OCI-LY1 (cell line): Measurements from ENCODE around the gene VPS11.

Source experiments
- H2AFZ ChIP-seq: fragments of 200-600 bp; sonication (generic), shearing (Covaris generic); 2 replicates; pipeline ENCODE4 v1.6.0; 2014; ENCODE audit warnings: antibody characterized with exemption, mild to moderate bottlenecking, low read length
- H3F3A ChIP-seq: fragments of 200-600 bp; sonication (generic), shearing (Covaris generic); 2 replicates; pipeline ENCODE4 v1.6.0; 2014; ENCODE audit warnings: mild to moderate bottlenecking, antibody characterized with exemption, low read length, moderate library complexity; ENCODE audit not compliant: insufficient read depth
- H3K27ac ChIP-seq: fragments of 200-600 bp; sonication (generic); 2 replicates; pipeline ENCODE4 v1.5.1; 2014; ENCODE audit warnings: low read length, mixed run types, mild to moderate bottlenecking, low read depth; ENCODE audit not compliant: poor library complexity, severe bottlenecking
- H3K27me3 ChIP-seq: fragments of 200-600 bp; sonication (generic); 2 replicates; pipeline ENCODE4 v1.6.0; 2014; ENCODE audit warnings: antibody characterized with exemption, mild to moderate bottlenecking, low read length, moderate library complexity; ENCODE audit not compliant: insufficient read depth
- H3K36me3 ChIP-seq: fragments of 200-600 bp; sonication (generic); 2 replicates; pipeline ENCODE4 v1.6.1; 2014; ENCODE audit warnings: mild to moderate bottlenecking, antibody characterized with exemption, low read length, moderate library complexity, mixed read lengths; ENCODE audit not compliant: insufficient read depth
- H3K4me1 ChIP-seq: fragments of 200-600 bp; sonication (generic); 2 replicates; pipeline ENCODE4 v1.5.1; 2014; ENCODE audit warnings: mild to moderate bottlenecking, low read length, moderate library complexity; ENCODE audit not compliant: insufficient read depth, severe bottlenecking
- H3K4me2 ChIP-seq: fragments of 200-600 bp; sonication (generic), shearing (Covaris generic); 2 replicates; pipeline ENCODE4 v1.6.1; 2014; ENCODE audit warnings: low read length
- H3K4me3 ChIP-seq: fragments of 200-600 bp; sonication (generic); 2 replicates; pipeline ENCODE4 v1.5.1; 2014; ENCODE audit warnings: low read length, low read depth, mild to moderate bottlenecking, mixed read lengths; ENCODE audit not compliant: poor library complexity, severe bottlenecking
- H3K79me2 ChIP-seq: fragments of 200-600 bp; shearing (Covaris generic); 2 replicates; pipeline ENCODE4 v1.6.1; 2016; ENCODE audit warnings: mixed run types, low read length, mixed read lengths; ENCODE audit not compliant: insufficient read depth
- H3K9ac ChIP-seq: fragments of 200-600 bp; sonication (generic), shearing (Covaris generic); 2 replicates; pipeline ENCODE4 v1.6.1; 2014; ENCODE audit warnings: mild to moderate bottlenecking, low read length, mixed read lengths
- H3K9me2 ChIP-seq: fragments of 200-600 bp; sonication (generic), shearing (Covaris generic); 2 replicates; pipeline ENCODE4 v1.6.1; 2014; ENCODE audit warnings: low read depth, mild to moderate bottlenecking, low read length, mixed read lengths
- H3K9me3 ChIP-seq: fragments of 200-600 bp; shearing (Covaris generic); 2 replicates; pipeline ENCODE4 v1.6.1; 2014; ENCODE audit warnings: low read length, mixed read lengths
- H4K20me1 ChIP-seq: fragments of 200-600 bp; sonication (generic), shearing (Covaris generic); 2 replicates; pipeline ENCODE4 v1.6.0; 2016; ENCODE audit warnings: mild to moderate bottlenecking, low read length; ENCODE audit not compliant: insufficient read depth
- CTCF ChIP-seq: fragments of 200-600 bp; sonication (generic), shearing (Covaris generic); IDR thresholded peaks from 2 replicates; pipeline ENCODE4 v1.5.1; 2017; ENCODE audit warnings: mild to moderate bottlenecking, antibody characterized with exemption, low read length, moderate library complexity, mixed read lengths
- EZH2 ChIP-seq: fragments of 200-600 bp; sonication (generic), shearing (Covaris generic); IDR thresholded peaks from 2 replicates; pipeline ENCODE4 v1.8.0; 2017; ENCODE audit warnings: borderline replicate concordance, mixed run types, mild to moderate bottlenecking, antibody characterized with exemption, low read length, moderate library complexity, mixed read lengths

Gene VPS11

GRCh38 chr11:119121811-119122124 is 54.1 kb downstream of the VPS11 start:
- H3K4me1 ChIP-seq, result peaks cover 22% of the 10 kb centered on the region
- no peaks in the 10 kb centered on the region for H3F3A ChIP-seq
- no peaks in the 10 kb centered on the region for H3K27me3 ChIP-seq
- TF ChIP-seq CTCF (no peak), EZH2 (no peak)
- no peaks in the 10 kb centered on the region for H3K9me3 ChIP-seq
- no peaks in the 10 kb centered on the region for H3K9me2 ChIP-seq
- peak overlapping the region; percentile 91 for H3K9ac ChIP-seq
- no peaks in the 10 kb centered on the region for H4K20me1 ChIP-seq
- H2AFZ ChIP-seq, result no peak overlapping the region
- peaks cover 11% of the 10 kb centered on the region for H3K36me3 ChIP-seq
- H3K27ac ChIP-seq, result no peak overlapping the region
- H3K4me3 ChIP-seq, result peak overlapping the region; percentile 98
- peak overlapping the region; percentile 77 for H3K4me2 ChIP-seq
- H3K79me2 ChIP-seq, result peaks cover 4% of the 10 kb centered on the region

GRCh38 chr11:119125821-119126220 is 58.2 kb downstream of the VPS11 start:
- Histone ChIP-seq H4K20me1 (no peaks in the 10 kb centered on the region), H3K9ac (no peak overlapping the region), H3K9me2 (no peaks in the 10 kb centered on the region), H2AFZ (no peak overlapping the region), H3K4me1 (peaks cover 16% of the 10 kb centered on the region), H3K4me2 (no peak overlapping the region), H3K79me2 (peaks cover 4% of the 10 kb centered on the region), H3K36me3 (peaks cover 9% of the 10 kb centered on the region), H3K27ac (no peak overlapping the region), H3F3A (no peaks in the 10 kb centered on the region), H3K9me3 (no peaks in the 10 kb centered on the region), H3K4me3 (no peak overlapping the region), H3K27me3 (no peaks in the 10 kb centered on the region)
- TF ChIP-seq EZH2 (no peak), CTCF (no peak)

- peaks cover 17% of the 10 kb centered on the region for H3K36me3 ChIP-seq
- no peak overlapping the region for H3K4me2 ChIP-seq
- no peak for TF ChIP-seq CTCF
- no peak for TF ChIP-seq EZH2
- peak overlapping the region; percentile 12 for H3K27ac ChIP-seq
- H3K9ac ChIP-seq, result no peak overlapping the region
- H3K79me2 ChIP-seq, result peaks cover 4% of the 10 kb centered on the region
- no peak overlapping the region for H3K4me3 ChIP-seq
- no peaks in the 10 kb centered on the region for H3K27me3 ChIP-seq
- H3F3A ChIP-seq, result no peaks in the 10 kb centered on the region
- no peaks in the 10 kb centered on the region for H4K20me1 ChIP-seq
- H3K4me1 ChIP-seq, result peaks cover 13% of the 10 kb centered on the region
- H2AFZ ChIP-seq, result no peak overlapping the region
- H3K9me3 ChIP-seq, result no peaks in the 10 kb centered on the region
- H3K9me2 ChIP-seq, result no peaks in the 10 kb centered on the region
These were observed 59.2 kb downstream of the VPS11 start for GRCh38 chr11:119126675-119127268.
